ENCODE data around the gene PPARG.

GRCh38 chr3:12325586-12326515 lies 37.0 kb downstream of the PPARG start:
- TF ChIP-seq POLR2A (IDR thresholded peaks at IDR 0.05) (no peak), CTCF (IDR thresholded peaks at IDR 0.05) (no peak)

All from suprapubic skin (tissue), 3 donors.